HG03354 (cell line): ENCODE data around the gene ARHGEF33.

ENCODE experiments used
- ATAC-seq: cut with Tn5 transposase; IDR thresholded peaks from one replicate; pipeline ENCODE4 v1.9.1; 2021; ENCODE audit warnings: mild to moderate bottlenecking; ENCODE audit not compliant: unreplicated experiment, poor library complexity, severe bottlenecking

The ARHGEF33 gene

DNA sequence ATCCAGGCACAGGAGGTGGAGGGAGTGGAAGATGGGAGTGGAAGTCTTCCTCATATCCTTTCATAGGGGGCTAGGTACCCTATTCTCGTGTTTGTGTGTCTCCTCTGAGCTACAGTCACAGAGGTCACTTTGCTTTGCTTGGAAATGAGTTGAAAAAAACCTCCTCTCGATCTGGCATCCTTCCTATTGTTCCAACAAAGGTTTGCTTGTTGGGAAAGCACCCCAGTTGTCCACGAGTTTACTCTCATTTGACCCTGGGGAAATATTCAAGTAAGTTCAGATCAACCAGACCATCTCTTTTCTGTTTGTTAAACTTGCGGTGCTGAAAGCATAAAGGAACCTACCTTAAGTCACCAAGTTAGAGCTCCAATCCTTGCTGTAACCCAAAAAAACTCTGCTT lies 59.3 kb downstream of the ARHGEF33 start:
- no peak for ATAC-seq

DNA sequence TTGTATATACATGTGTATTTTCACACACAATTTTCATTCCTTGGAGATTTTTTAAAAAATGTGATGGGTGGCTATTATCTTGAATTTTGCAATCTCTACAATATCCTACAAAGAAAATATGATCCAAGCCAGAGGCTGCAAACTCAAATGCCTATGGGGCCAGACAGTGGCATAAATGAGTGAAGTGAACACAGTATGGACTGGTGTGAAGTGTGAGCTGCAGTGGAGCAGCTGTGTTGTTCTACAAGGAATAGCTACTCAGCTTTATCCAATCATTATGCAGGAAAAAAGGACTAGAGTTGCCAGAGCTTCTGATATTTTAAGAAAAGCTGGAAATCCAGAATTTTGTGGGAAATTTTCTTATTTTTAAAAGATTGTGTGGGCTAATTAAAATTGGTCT lies 62.1 kb downstream of the ARHGEF33 start:
- ATAC-seq = no peak

DNA sequence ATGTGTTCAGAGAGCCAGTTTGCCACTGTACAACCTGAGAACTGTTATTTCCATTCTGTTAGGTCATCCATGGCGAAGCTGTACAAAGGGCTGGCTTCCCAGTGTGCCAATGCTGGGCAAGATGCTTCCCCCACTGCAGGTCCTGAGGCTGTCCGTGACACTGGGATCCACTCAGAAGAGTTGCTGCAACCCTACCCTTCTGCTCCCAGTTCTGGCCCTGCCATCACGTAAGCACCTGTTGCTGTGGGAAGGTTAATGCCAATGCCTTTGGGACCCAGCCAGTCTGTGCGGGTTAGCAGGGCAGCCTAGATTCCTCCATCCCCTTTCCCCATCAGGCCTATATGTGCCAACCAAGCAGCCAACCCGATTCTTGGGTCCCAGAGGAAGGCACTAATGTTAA lies 68.3 kb downstream of the ARHGEF33 start:
- no peak for ATAC-seq

DNA sequence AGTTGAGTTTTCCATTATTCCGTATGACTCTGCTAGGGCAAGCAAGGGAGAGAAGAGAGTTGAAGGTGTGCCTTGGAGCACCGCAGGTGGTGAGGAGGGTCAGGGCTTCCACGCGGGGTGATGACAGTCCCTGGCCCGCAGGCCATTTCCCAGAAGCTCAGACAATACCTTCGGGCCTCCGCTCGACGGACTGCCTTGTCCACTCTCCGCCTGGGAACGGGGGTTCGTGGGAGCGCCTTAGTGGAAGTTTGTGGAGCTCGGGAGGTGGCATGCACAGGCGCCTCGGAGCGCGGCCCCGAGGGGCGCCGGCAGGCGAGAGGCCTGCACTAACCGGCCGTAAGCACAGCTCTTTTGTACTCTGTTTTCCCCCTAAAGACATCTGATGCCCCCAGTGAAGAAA lies 69.8 kb downstream of the ARHGEF33 start:
- no peak for ATAC-seq

DNA sequence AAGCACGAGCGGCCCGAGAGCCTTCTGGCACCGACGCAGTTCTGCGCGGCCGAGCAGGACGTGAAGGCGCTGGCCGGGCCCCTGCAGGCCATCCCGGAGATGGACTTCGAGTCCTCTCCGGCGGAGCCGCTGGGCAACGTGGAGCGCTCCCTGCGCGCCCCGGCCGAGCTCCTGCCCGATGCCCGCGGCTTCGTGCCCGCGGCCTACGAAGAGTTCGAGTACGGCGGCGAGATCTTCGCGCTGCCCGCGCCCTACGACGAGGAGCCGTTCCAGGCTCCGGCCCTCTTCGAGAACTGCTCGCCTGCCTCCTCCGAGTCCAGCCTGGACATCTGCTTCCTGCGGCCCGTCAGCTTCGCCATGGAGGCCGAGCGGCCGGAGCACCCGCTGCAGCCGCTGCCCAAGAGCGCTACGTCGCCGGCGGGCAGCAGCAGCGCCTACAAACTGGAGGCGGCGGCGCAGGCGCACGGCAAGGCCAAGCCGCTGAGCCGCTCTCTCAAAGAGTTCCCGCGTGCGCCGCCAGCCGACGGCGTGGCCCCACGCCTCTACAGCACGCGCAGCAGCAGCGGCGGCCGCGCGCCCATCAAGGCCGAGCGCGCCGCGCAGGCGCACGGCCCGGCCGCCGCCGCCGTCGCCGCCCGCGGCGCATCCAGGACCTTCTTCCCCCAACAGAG lies 70.4 kb downstream of the ARHGEF33 start:
- ATAC-seq = peak; percentile 91

DNA sequence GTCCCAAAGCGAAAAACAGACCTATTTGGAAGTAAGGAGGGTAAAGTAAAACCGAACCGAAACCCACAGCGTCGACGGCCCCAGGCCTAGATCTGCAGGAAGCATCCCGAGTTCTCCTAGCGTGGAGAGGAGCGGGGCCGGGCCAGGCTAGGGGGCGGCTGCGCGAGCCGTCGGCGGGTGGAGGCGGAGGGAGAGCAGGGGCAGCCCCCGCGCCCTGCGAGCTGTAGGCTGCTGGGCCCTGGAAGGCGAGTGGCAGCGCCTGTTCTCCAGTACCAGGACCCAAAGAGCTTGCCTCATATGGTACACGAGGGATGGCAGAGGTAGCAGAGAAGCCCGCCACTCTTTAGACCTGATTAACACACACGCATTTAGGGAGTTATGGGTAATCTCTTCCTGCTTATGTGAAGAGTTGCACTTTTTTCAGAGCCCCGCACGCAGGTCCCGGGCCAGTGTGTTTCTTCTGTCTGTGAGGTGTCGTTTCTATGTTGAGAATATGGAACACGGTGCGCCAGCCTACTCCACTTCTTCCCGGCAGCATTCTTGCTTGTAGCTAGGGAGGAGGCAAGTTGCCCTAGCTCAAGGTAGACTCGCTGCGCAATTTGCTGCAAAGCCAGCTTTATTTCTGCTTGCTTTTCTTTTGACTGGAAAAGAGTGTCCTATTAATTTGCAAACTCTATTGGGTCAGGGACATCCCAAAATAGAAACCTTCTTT lies 71.1 kb downstream of the ARHGEF33 start:
- peak; percentile 16 for ATAC-seq

DNA sequence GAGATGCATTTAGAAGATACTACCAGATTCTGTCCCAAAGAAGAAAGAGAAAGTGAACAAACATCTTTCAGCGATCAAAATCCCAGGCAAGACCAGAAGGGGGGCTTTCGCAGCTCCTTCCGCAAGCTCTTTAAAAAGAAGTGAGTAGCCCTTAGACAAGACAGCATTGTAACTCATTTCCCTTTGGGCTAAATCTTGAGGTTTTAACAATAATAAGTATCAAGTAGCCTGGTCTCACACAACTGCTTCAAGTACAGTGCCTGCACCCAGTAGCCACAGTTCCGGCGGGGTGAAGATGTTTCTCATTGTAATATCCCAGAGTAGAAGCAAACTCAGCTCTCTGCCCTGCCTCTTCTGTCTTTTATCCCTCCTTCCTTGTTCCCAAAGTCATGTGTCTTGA lies 76.3 kb downstream of the ARHGEF33 start:
- ATAC-seq = no peak

DNA sequence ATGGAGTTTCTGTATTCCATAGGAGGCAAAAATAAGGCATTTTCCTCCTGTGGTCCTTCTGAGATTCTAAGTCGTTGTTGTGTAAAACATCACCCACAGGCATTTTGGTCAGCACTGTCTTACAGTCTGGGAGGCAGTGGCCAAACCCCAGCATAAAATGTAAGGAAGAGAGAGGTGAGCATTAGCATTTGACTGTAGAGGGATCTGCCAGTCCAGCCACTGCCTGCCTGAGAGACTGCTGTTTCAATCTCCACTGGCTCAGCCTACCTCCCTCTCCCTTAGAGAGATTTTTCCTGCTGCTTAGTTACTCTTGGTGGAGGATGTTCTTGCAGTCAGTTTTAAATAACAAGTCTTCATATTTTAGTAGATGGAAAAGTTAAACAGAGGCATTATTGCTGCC lies 77.0 kb downstream of the ARHGEF33 start:
- ATAC-seq = no peak

DNA sequence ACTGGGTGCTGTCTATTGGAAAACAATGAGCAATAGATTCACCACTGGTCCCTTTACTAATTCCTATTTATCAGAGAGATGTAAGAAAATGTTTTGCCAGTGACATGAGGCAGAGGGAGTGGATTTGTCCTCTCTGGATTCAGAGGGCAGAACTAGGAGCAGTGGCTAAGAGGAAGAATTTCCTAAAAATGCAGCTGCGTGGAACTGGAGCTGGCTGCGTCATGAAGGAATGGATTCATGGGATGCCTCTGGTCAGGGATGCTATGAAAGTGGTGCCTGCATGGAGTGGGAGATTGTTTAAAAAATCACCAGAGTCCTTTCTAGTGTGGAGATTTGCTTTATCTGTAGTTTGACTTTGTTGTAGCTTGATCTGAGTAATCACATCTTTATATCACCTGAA lies 78.3 kb downstream of the ARHGEF33 start:
- no peak for ATAC-seq

DNA sequence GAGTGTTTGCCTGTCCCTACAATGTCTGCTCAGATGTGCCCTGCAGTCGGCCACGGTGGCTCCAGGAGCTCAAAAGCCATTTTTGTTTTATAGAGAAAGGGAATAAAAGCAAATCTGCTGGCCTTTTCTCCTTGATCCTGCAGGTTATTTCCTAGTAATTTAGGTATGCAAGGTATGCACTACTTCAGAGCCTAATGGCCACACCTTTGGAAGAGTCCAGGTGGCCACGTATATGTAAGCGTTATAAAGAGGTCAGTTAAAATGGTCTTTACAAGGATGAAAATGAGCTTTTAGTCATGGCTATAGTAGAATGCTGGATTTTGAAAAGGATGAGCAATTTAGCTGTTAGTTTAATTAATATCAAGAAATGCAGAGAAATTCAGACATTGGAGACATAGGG lies 81.7 kb downstream of the ARHGEF33 start:
- ATAC-seq = no peak

DNA sequence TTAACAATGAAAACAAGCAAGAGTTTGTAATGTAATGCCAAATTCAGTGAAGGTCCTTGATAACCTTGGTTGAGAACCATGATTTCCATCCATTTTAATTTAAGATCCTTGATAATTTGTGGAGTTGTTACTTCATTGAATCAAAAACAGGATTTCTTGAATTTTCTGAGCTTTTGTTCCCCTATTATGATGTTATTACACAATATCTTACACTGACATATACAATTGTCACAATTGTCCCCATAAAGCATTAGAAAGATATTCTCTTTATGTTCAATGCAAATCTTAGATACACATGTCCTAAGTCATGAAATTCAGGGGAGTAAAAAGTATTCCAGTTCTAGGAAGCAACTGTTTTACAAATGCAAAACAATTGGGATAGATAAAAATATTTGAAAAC lies 83.6 kb downstream of the ARHGEF33 start:
- no peak for ATAC-seq

DNA sequence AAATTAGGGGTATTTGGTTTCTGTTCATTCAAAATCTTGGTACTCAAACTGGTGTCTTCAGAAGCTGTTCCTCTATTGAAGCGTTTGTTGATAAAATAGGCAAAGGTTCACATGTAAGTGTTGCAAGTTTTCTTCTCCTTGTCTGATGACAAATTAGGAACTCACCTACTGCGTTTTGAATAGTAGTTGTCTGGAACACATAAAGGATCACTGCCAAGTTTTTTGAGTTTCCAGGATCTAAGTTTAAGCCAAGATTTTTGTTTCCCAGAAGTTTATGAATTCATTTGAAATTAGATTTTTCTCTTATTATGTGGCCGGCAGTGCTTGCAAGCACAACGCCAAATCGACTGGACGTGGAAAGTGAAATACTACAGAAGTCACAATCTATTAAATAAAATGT lies 85.4 kb downstream of the ARHGEF33 start:
- no peak for ATAC-seq

DNA sequence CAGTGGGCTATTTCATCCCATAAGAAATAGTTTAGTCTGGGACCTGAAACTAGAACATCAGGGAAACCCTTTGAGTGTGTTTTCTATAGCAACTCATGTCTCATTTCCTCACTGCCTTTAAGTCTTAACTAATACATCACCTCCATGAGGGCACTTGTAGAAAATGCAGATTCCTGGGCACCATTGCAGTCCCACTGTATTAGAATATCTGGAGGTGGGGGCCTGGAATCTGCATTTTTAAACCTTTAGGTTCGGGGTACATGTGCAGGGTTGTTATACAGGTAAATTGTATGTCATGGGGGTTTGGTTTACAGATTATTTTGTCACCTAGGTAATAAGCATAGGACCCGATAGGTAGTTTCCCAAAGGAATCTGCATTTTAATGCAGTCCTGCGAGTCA lies 87.4 kb downstream of the ARHGEF33 start:
- ATAC-seq = no peak

DNA sequence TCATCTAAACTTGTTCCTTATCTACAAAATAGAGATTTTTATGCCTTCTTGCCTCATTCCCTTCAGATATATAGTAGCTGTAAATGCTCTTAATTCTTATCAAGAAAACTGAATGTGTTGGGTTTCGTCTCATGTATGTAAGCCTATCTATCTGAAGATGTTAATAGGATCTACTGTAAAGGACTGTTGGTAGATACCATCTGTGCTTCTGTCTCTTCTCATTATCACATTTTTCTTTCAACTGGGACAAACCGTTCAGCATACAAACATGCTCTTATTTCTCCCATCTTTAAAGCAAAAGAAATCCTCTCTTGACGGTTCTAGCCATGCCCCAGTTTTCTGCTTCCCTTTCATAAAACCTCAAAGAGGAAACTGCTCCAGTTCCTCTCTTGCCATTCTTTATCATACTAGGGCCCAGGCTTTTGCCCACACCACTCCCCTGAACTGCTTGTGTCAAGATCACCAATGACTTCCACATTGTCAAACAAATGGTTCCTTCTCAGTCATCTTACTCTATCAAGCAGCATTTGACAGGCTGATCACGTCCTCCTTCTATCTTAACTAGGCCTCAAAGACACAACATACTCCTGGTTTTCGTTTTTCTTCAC lies 88.7 kb downstream of the ARHGEF33 start:
- no peak for ATAC-seq

DNA sequence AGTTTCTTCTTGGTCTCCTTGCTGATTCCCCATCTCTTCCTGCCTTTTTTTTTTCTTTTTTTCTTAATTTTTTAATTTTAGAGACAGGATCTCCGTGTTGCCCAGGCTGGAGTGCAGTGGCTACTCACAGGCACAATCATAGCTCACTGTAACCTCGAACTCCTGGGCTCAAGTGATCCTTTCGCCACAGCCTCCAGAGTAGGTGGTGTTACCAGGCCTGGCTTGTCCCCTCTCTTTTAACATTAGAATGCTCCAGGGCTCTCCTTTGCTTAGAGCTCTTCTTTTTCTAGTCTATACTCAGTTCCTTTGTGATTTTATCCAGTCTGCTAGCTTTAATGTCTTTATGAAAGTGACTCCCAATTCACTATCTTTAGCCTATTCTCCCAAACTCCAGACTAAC lies 89.2 kb downstream of the ARHGEF33 start:
- no peak for ATAC-seq

DNA sequence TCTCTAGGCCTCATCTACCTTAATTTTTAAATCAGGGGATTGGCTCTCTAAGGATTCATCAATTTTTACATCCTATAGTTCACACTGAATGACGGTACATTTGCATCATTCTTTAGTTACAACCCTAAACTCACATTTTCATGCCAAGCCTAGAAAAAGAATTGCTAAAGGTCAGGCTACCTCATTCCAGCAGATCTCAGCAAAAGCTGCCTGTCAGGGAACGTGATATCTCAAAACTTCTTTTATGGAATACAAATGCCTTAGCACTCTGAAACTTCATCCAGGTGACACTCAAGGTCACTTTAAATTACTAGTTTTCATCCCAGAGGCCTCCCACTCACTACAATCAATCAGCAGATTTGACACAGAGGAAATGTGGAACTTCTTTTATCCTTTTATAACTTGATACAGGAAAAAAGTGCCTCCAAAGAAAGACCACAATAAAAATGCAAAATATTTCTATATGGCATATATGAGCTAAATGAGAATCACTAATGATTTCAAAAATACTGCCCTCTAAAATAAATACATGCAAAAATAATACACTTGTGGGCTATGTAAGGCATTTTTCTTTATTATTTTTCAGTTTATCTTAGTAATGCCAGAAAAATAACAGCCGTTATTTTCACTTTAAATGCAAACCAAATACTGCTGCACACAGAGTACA lies 91.5 kb downstream of the ARHGEF33 start:
- ATAC-seq = no peak

DNA sequence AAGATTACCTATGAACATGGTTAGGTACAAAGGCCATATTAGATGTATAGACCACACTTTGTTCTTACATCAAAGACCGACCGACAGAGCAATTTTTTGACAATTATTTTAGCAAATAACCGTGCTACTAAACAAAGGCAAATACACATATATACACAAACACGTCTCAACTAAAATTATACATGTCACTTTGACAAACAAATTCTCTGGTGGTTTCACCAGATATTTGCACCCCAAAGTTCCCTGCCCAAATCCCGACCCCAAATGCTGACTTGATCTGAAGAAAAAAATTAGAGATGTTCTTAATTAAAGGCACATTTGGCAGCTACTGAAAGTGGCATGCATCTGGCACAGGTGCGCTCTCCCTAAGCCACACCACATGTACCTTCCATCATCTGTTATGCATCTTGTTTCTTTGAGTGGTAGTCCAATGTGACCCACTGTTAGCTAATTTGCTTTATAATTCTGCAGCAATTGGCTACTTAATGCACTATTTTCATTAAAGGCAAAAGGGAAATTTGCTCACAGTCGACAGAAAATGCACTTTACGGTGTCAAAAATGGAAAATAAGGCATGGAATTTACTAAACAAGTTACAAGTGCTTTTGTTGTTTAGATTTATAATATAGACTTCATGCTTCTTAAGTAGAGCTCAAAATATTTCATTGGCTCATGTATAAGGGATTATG lies 92.1 kb downstream of the ARHGEF33 start:
- no peak for ATAC-seq

DNA sequence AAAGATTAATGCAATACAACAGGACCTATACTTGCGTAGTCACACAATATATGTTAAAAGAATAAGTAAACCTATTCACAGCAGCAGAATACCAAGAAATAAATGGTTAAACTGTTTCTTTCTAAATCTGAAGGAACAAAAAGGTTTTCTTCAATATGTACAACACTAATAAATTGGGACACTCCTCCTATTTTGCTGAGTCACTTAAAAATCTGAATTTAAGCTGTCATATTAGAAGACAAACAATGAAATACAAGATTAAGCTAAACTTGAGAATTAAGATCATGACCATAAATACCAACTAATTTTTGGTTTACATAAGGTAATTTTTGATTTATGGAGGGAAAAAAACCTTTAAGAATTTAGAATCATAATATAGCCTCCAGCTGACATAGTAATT lies 92.8 kb downstream of the ARHGEF33 start:
- no peak for ATAC-seq

DNA sequence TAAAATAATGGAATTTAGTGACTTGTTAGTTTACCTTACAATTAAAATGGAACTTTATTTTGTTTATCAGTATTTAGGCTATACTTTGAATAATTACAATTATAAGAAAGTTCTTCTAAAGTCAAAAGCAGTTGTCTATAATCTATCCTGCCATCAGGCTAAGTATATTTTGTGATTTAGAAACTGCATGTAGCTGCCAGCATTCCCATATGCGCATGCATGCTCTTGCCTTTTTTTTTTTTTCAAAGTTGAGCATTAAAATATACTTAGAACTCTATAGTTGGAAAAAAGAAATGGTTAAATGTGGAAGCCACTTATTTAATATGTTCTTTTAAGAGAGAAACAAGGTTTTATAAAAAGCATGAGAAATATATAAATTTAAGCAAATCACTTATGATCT lies 99.0 kb downstream of the ARHGEF33 start:
- ATAC-seq = no peak

DNA sequence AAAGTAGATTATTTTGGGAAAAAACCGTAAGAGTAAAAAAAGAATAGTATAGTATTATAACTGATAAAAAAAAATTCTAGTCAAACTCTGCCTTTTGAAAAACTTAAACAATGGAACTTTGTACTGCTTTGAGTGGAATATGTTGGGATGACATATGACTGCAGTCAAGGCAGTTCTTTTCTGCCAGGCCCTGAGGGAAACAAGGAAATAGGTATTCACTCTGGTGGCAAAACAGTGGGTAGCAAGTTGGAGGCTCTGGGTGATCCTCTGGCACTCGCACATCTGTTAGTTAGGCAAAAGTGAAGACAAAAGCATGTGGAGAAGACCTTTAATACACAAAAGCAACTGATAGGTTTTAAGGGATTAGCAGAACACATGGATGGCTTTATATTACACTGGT lies 102.2 kb downstream of the ARHGEF33 start:
- no peak for ATAC-seq
